Gastrocnemius medialis (tissue), 4 donors: Measurements from ENCODE around the gene MEPE.

Experiments used
- CTCF ChIP-seq, 5 experiments: fragments of 450-650 bp in 3 of 5; fragments of 200-600 bp in 2 of 5; sonication (generic) in 2 of 5; IDR thresholded peaks in 4 of 5; conservative IDR thresholded peaks in 1 of 5; 1 replicate in 4 of 5; 2 replicates in 1 of 5; pipeline ENCODE4 v1.5.1; 2016 to 2019; ENCODE audit warnings: antibody characterized with exemption in 5 of 5, mild to moderate bottlenecking in 3 of 5, moderate library complexity in 3 of 5
- POLR2A ChIP-seq, 2 donors: fragments of 450-650 bp; IDR thresholded peaks; one replicate each; pipeline ENCODE4 v1.6.1; 2017; ENCODE audit warnings: antibody characterized with exemption in 2 of 2, mild to moderate bottlenecking in 2 of 2, moderate library complexity in 2 of 2

GRCh38 chr4:87835743-87836142 lies 3.0 kb downstream of the MEPE start:
- TF ChIP-seq CTCF (IDR thresholded peaks at IDR 0.05 in 4 of 5, conservative IDR thresholded peaks at IDR 0.05 in 1 of 5) (no peak), POLR2A (IDR thresholded peaks at IDR 0.05) (no peak)
